Head of caudate nucleus (tissue), 42 donors: ENCODE data around the gene FILIP1.
A peak's percentile ranks its signal among the peaks of the same experiment; 100 is the strongest.

Source experiments
- DNase-seq, 42 donors: peaks; one replicate each; pipeline versions ENCODE4 v3.0.0 to v3.0.0-alpha.2; 2020 to 2021; ENCODE audit warnings: mixed read lengths in 7 of 42
- intact Hi-C: fragments of 100-400 bp; cut with DNase I; formaldehyde crosslinking; loops from one replicate; pipeline ENCODE4 v1.15.0; 2022

The FILIP1 gene

DNA sequence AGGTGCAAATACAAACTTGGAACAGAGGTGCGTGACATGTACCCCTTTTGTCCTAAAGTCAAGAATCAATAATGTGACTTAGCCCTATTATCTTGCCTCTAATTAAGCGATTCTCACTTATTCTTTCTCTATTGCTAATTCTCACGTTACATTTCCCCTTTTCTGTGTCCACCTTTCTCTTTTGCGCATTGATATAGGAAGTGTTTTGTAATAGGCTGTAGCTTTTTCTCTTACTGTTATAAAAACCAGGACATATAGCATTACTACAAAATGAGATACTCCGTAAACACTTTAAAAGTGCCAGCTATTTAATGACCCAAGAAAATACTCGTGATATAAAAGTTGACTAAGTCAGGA lies 208.3 kb downstream of the FILIP1 start:
- no peak for DNase-seq
- intact Hi-C loops, result loop anchor here (5.0 to 10.0 kb wide), 2 partner anchors 320 to 1633 kb away; partner anchors contain the start of genes SENP6 and SLC17A5

DNA sequence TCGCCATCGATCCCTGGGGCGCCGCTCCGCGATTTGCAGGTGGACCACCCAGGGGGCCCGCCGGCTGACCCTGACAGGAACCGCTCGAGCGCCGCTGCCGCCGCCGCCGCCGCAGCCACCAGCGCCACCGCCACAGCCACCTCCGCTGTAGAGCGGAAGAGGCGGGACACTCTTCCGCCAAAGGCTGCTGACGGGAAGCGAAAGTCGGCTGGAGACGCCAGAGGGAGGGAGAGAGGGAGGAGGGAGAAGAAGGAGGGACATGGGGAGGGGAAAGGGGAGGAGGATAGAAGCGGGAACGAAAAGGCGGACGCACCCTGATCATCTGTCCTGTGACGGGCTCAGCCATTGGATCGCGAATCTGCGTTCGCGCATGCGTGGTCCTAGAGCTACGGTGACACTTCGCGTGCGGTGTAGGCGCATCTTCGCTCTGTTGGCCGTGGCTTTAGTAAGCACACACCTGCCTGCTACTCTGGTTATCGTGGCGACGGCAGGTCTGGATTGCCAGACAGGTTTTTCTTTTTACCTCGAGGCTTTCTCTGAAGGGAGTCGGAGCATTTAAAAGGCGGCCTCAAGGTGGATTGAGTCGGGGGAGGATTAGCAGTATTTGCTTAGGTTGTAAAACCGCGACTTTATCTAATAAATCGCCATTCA lies 208.8 kb downstream of the FILIP1 start, which contains the start of gene TMEM30A:
TMEM30A (minus strand) TSS at position 161 of the 651 bp plus-strand sequence; CDS start at position 7, 154 bp downstream.
- intact Hi-C loops, result loop anchor here (5.0 to 10.0 kb wide), 2 partner anchors 320 to 1632 kb away; partner anchors contain the start of genes SENP6 and SLC17A5
- peak; percentile 94 to 99 (median 98) for DNase-seq

DNA sequence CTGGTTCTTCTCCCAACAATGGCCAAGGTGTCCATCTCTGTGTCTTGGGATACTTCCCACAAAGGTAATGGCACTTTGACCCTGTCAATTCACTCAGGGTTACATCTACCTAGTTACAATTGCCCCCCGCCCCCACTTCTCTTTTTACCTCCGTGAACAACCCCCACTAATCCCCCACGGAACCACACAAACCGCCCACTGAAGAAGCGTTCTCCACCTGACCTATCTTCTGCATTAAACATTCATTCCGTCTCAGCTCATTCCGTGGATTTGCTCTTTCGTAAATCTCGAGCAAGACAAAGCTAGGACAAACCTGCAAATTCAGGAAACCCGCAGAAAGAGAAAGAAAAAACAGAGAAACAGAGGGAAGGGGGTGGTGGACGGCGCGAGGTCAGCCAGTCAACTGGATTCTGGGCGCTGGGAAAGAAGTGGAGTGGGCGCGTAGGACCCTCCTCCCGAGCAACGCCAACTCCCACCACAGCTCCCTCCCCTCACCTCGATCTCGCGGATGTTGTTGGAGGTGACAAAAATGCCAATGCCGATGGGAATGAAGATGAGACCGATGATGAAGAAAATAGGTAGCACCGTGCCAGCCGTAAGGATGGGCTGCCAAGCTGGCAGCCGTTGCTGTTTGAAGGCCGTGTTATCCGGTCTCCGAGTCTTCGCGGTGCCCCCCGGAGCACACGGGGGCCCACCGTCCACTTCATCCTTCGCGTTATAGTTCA lies 209.5 kb downstream of the FILIP1 start:
- intact Hi-C loops, result loop anchor here (10.0 kb wide), 1 partner anchor 321 kb away; the partner anchor contains the start of gene SENP6
- DNase-seq, result peak in 18 of 42 donors; percentile 5 to 53 (median 22)

DNA sequence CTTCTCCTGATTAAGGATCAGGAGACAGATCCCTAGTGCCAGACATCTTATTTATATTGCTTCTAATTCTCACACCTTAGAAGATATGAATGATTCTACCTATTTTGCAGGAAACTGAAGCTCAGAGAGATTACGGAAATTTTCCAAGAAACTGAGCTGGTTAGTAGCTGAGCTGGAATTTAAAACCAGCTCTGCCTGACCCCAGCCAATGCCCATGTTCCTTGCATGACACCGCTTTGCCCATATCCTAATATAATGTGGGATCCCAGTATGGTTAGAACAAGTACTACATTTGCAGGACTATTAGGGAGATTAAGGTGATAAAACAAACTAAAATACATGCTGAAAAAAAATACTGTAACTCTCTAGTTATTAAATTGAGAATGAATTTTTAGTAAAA lies 210.9 kb downstream of the FILIP1 start:
- intact Hi-C loops, result loop anchor here (10.0 kb wide), 1 partner anchor 322 kb away; the partner anchor contains the start of gene SENP6
- DNase-seq, result no peak

DNA sequence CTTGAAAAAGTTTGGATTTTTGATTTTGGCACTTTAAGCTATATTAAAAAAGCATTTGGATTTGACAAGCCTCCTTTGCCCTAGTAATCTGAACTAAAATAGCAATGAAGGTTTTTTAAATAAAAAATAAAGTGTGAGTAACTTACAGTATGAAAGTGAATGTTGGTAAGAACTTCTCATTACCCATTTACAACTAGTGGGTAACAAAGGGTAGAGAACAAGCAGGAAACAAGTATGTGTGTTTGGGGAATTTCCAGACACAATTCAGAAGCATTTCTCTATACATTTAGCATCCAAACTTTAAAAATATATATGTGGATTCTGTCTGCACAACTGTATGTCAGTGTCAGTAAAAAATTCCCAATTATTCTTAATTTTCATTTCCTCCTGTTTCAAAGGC lies 211.9 kb downstream of the FILIP1 start:
- intact Hi-C loops, result loop anchor here (10.0 kb wide), 1 partner anchor 323 kb away; the partner anchor contains the start of gene SENP6

DNA sequence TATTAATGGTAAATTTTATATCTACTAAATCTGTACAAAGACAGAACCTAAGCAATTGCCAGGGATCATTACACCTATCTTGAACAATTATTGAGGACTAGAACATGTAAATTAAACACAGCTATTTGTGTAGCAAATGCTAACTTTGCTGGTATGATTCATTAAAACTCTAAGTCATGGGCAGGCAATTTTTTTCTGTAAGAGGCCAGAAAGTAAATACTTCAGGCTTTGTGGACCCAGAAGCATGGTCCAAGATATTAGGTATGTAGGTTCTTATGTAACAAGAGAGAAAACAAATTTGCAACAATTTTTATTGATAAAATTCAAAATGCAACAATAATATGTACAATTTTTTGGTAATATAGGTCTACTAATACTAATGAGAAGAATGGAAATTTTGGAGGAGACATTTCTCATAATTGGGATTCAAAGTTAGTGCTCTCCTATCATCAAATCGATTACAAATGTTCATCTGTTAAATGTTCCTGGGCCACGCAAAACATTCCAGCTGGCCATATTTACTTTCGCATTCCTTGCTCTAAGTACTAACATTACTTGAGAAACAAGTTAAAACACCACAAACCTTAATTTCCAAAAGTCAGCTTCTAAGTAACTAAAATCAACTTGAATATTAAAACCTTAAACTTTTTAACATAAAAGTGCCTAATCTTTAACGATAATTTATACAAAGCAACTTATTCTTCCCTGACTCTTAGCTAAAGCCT lies 213.3 kb downstream of the FILIP1 start:
- intact Hi-C loops, result loop anchor here (10.0 kb wide), 1 partner anchor 325 kb away; the partner anchor contains the start of gene SENP6
- no peak for DNase-seq

More for the DNA sequence above, 211.9 kb downstream of the FILIP1 start:
- DNase-seq, result no peak

DNA sequence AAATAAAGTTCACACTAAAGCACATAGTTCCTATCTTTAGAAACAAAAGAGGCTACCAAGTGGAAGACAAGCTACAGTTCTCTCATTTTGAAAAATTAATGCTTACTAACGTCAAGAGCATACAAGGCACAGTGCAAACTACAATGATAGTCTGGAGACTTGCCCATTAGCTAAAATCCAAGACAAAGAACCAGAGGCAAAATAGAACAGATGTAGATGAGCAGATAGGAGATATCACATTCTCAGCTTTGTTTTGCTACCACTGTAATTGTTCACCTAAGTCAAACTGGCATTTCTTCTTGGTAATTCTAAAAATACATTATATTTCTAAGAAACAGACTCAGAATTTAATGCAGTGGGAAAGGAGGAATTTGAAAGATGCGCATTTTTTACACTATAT lies 214.2 kb downstream of the FILIP1 start:
- no peak for DNase-seq
- intact Hi-C loops, result no loop called here

DNA sequence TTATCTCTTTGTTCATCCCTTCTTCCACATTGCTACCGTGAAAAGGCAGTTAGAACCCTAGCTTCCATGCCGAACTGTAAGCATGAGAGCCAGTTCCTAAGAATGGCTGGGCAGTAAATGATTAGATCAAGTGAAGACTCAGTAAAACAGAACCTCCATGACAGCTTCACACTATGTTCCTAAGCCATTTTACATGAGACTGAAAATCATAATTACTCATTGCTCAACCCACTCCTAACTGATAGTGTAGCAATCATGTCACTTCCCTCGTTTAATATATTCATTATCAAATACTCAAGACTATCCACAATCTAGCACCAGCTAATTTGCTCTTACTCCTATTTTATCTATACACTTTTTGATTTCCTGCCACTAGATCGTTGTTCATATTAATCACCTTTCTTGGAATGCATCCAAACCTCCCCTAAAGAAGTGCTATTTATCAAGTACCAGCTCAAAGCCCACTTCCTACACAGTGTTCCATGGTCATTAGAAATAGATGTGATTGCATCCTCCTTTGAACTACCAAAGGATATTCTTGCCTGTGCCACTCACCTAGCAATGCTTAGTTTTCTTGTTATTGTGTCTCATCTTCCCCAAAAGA lies 215.0 kb downstream of the FILIP1 start:
- intact Hi-C loops, result no loop called here
- DNase-seq, result no peak

DNA sequence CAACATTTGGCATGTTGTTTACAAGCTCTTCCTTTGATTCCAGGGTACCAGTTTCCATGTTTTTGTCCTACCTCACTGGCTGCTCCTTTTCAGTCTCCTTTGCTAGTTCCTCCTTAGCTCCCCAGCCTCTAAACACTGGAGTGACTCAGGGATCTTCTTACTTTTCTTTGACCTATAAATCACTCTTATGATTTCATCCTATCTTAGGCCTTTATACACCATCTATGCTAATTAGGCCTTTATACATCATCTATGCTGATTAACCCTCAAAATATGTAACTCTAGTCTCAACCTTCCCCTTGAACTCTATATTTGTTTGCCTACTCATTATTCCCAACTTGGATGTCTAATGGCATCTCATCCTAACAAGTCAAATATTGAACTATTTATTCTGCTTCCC lies 218.5 kb downstream of the FILIP1 start:
- intact Hi-C loops, result no loop called here
- DNase-seq, result no peak

DNA sequence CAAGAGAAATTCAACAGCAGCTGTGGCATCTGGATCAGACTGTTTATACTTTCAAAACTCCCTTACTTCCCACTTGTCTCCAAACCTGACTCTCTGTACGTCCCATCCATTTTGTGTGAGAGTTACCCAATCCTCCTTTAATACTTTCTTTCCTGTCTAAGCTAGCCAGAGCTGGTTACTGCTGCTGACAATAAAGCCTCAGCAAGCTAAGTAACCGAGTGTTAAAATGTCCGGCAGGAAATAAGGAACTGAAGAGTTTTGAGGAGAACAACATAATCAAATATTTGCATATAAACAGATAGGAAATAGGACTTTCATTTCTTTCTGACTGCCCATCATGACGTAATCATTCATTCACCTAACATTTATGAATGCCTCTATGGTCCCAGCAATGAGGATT lies 220.6 kb downstream of the FILIP1 start:
- DNase-seq, result no peak
- intact Hi-C loops, result no loop called here

DNA sequence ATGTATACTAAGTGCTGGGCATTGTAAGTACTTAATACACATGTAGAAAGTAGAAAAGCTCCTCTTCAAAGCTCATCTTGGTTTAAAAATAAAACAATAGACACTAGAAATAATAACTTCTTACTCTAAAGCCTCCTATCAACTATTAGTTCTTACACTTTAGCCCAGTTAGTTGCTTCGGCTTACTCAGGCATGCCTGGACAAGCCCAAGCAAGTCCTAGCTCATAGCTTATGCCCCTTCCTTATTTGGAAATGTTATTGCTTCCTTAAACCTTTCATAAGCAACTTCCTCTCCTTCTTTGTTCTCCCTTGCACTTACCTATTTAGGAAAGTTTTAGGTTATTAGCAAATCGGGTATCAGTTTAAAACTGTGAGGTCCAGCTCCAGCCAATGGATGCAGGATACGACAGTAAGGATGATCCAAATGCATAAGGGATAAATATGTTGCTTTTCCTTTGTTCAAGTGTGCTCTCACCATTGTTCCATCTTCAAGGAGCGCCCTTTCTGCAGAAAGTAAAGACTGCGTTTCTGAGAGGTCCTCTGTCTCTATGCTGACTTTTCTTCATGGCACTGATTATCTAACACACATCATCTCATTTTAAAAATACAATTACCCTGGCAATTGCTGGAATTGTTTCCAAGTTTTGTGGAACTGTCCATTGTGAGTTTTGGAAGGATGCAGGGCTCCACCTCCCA lies 221.3 kb downstream of the FILIP1 start:
- DNase-seq, result no peak
- intact Hi-C loops, result no loop called here

DNA sequence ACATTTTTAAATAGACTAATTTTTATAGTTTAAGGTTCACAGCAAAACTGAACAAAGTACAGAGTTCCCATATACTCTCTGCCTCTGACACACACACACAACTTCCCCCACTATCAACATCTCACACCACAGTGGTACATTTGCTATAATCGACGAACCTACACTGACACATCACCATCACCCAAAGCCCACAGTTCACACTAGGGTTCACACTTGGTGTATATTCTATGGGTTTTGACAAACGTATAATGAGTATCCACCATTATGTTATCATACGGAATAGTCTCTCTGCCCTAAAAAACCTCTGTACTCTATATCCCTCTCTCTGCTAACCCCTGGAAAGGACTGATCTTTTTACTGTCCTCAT lies 224.6 kb downstream of the FILIP1 start:
- intact Hi-C loops, result loop anchor here (5.0 kb wide), 1 partner anchor 258 kb away; no protein-coding TSS in a partner anchor

DNA sequence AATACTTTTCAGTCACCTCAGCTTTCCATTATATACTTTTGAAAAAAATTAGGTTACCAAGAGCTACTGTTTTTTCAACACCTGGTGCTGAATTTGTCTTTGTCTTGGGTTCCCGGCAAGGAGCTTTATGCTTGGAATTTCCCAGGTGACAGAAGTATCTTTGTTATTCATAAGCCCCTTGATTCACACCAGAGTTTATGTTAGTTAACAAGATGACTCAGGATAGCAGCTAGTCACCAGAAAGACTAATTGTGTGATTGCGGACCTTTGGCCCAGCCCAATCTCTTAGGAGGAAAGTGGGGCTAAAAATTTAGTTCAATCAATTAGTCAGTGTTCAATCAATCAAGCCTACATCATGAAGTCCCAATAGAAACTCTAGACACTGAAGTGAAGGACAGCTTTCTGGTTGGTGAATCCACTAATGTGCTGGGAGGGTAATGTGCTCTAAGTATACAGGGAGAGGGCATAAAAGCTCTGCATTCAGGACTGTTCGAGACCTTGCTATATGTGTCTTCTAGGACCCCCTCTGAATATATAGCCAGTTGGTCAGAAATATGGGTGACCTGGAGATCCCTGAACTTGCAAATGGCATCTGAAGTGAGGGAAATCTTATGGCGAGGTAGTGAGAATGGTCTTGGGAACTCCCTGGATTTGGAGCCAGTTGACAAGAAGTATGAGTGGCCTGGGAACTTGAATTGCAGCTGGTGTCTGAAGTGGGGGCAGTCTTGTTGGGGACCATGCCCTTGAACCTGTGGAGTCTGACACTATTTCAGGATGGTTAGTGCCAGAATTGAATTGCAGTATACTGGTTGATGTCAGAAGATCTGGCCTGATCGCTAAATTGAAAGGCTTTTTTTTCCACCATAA lies 225.2 kb downstream of the FILIP1 start:
- DNase-seq, result no peak
- intact Hi-C loops, result loop anchor here (5.0 kb wide), 1 partner anchor 259 kb away; no protein-coding TSS in a partner anchor

More for the DNA sequence above, 224.6 kb downstream of the FILIP1 start:
- DNase-seq, result no peak

DNA sequence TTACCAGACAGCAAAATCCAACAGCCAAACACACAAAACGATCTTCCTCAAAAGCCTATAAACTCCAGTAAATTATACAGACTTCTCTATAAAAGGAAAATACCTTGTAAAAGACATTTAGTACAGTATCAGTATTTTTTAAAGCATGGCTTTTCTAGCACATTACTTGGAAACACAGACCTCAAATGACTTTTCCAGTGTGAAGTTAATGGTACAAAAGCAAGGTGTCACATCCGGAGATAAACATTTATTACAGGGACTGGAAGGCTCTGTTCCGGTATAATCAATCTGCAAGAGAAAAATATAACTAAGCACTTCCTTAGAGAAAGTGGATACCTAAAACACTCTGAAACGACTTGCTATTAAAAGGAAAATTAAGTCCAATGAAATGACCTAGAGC lies 226.1 kb downstream of the FILIP1 start:
- intact Hi-C loops, result loop anchor here (5.0 kb wide), 1 partner anchor 260 kb away; no protein-coding TSS in a partner anchor
- no peak for DNase-seq

DNA sequence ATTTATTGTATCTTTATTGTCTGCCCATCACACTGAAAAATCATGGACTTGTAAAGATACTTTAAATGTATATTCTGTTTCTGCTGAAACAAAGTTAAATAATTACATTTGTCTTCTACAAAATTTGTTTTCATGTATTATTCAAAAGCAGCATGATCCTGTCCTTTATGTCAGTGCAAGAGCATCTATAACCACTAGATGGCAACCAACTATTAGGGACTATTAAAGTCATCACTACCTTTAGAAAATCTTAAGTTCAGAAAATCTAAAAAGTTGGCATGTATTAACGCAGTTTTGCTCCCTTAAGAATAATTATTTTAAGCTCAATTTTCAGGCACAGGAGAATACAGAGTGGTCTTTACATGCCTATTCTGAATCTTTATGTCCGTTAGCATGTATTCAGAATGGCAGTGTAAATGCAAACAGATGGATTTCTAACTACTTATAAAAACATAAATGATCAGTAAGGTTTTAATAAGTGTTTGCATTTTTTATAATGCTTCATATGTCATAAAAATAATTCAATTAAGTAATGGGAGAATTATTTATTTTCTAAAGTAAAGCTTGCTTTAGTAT lies 226.8 kb downstream of the FILIP1 start:
- DNase-seq, result peak in 2 of 42 donors; percentile 10 to 23
- intact Hi-C loops, result loop anchor here (5.0 kb wide), 1 partner anchor 260 kb away; no protein-coding TSS in a partner anchor

DNA sequence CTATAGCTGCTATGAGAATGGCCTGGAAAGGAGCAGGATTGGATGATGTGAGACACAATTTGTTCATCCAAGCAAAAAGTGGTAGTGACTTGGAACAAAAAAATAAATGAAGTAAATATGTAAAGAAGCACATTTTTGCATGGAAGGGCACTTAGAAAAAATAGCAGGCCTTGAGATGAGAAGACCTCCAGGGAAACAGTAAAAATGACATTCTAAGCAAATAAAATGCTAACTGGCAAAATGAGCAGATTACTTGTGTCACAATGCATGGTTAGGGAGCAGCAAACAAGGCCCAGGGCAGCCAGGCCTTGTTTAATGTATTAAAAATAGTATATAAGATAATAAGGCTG lies 230.2 kb downstream of the FILIP1 start:
- intact Hi-C loops, result no loop called here

DNA sequence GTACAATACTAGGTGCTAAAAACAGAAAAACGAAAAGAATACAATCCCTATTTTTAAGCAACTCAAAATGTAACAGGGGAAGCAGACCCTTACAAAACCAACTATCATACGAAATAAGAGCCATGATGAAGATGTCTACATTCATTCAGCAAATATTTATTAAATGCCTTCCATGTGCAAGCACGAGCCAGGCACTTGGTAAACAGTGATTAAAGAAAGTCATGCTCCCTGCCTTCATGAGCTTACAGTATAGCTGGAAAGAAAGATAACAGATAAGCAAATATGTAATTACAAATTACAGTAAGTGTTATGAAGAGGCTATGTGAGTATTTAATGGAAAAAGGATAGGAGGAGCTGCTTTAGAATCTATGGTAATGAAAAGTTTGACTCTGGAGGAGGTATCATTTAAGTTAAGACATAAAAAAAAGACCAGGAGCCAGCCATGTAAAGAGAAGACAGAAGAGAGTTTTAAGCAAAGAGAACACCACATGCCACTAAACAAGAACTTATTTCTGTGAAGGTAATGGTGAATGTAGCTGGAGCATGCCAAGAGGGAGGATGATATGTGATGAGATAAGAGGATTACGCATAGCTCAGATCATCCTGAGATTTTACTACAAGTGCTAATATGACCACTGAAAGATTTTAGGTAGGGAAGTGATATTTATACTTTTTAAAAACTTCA lies 230.7 kb downstream of the FILIP1 start:
- intact Hi-C loops, result no loop called here
- DNase-seq, result no peak

More for the DNA sequence above, 230.2 kb downstream of the FILIP1 start:
- no peak for DNase-seq
